GM18517 (cell line): ENCODE measurements around the gene MCRIP2.

ENCODE experiments used
- ATAC-seq: cut with Tn5 transposase; IDR thresholded peaks from one replicate; pipeline ENCODE4 v1.9.1; 2021; ENCODE audit warnings: mild to moderate bottlenecking, moderate library complexity; ENCODE audit not compliant: unreplicated experiment

The MCRIP2 gene

GRCh38 chr16:631808-632358 lies 9.7 kb upstream of the MCRIP2 start:
- ATAC-seq, result no peak

- no peak for ATAC-seq
These were observed 8.9 kb upstream of the MCRIP2 start for GRCh38 chr16:632486-633335.

GRCh38 chr16:633336-634050 lies 8.1 kb upstream of the MCRIP2 start:
- no peak for ATAC-seq

- ATAC-seq, result no peak
These were observed 7.5 kb upstream of the MCRIP2 start for GRCh38 chr16:634051-634670.

- ATAC-seq, result no peak
These were observed 6.6 kb upstream of the MCRIP2 start for GRCh38 chr16:634996-635395.

- peak; percentile 1 for ATAC-seq
These were observed 5.9 kb upstream of the MCRIP2 start for GRCh38 chr16:635573-636205.

- ATAC-seq, result peak; percentile 63
These were observed 5.2 kb upstream of the MCRIP2 start, which contains the start of gene METTL26 for GRCh38 chr16:636206-637080. Gene METTL26 (minus strand): TSS chr16:636305. CDS start chr16:636290, 15 bp downstream.

- ATAC-seq, result no peak
These were observed 4.3 kb upstream of the MCRIP2 start for GRCh38 chr16:637081-638018.

- ATAC-seq, result no peak
These were observed 3.5 kb upstream of the MCRIP2 start for GRCh38 chr16:638034-638543.

GRCh38 chr16:638836-639235 lies 2.8 kb upstream of the MCRIP2 start:
- no peak for ATAC-seq

- ATAC-seq, result no peak
These were observed 1.0 kb upstream of the MCRIP2 start for GRCh38 chr16:640614-641013.

GRCh38 chr16:642189-643049 lies 791 bp downstream of the MCRIP2 start:
- ATAC-seq, result peak; percentile 25

GRCh38 chr16:643050-643368 lies 1.4 kb downstream of the MCRIP2 start:
- no peak for ATAC-seq

GRCh38 chr16:644556-644955 lies 2.9 kb downstream of the MCRIP2 start:
- no peak for ATAC-seq

- no peak for ATAC-seq
These were observed 4.4 kb downstream of the MCRIP2 start for GRCh38 chr16:645852-646678.

- ATAC-seq, result no peak
These were observed 5.1 kb downstream of the MCRIP2 start for GRCh38 chr16:646679-647172.
